GM18502 (cell line): ENCODE measurements around the gene ANKRD11.

Experiments used
- ATAC-seq: cut with Tn5 transposase; IDR thresholded peaks from one replicate; pipeline ENCODE4 v1.9.1; 2021; ENCODE audit warnings: mild to moderate bottlenecking; ENCODE audit not compliant: unreplicated experiment, poor library complexity

Gene ANKRD11

DNA sequence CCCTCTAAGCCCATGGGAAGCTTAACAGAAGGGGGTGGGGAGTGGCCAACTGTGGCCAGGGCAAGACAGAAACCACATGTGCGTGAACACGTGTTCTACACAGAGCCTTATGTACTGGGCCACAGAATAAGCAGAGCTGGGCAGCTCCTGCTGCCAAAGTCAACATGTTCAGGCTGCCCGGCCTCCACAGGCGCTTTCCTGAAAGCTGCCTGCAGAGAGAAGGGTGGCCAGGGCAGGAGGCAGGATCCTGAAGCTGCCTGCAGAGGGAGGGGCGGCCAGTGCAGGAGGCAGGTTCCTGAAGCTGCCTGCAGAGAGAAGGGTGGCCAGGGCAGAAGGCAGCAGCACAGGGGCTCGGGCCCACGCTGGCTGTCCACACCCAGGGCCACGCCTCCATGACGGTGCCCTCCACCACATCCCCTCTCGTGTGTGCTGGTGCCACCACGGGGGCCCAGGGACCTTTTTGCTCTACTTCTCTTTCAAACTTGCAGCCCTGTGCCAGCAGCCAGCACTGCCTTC is 79.5 kb downstream of the ANKRD11 start:
- ATAC-seq, result no peak

DNA sequence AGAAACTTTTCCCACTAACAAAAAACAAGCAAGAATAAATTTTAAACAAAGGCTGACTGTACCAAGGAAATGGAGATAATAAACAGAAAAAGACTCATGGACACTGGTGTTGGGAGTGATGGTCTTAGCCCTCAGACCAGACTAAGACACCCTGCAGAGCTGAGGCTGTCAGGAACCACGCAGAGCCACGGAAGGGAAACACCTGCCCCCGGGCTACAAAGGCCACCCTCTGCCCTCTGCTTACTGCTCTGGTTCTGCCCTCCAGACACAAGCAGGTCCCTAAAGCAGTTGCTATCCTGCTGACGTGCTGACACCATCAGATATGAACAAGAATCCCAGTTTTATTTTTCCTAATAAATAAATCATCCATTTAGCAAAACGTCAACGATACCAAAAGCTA is 80.0 kb downstream of the ANKRD11 start:
- no peak for ATAC-seq

DNA sequence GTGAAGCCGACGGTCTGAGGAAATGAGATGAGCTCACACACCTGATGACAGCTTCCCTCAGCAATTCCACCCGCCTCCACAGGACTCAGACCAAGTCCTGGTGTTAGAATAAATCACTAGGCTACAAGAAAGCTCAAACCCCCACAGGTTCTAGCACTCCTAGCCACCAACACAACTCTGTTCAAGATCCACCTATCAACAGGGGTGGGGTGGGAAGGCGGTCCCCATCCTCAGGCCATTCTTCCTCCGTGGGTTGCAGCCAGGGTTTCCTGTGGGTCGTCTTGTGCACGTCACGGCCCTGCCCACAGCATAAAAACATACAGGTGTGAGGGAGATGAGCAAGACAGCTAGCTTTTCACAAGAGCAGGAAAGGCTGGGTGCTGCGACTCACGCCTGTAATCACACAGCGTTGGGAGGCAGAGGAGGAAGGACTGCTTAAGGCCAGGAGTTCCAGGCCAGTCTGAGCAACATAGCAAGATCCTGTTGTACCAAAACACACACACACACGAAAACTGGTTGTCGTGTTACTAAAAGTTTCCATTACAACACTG is 81.1 kb downstream of the ANKRD11 start:
- no peak for ATAC-seq

DNA sequence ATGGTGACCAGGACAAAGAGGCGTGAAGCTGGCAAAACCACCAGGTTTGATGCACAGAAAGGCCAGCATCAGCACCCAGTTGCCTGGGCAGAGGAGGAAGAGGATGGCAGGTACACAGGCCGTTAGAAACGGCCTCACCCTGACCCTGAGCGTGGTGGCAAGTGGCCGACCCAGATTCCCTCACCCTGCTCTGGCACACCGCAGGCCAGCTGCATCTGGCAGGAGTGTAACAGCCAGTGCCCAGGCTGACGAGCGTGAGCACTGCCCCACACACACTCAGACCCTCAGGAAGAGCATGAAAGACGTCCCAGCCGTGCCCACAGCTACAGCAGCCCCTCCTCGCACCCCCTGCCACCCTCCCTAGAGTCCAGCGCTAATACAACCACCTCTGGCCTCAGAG is 82.0 kb downstream of the ANKRD11 start:
- no peak for ATAC-seq

GRCh38 chr16:89407925-89408300 is 82.4 kb downstream of the ANKRD11 start:
- ATAC-seq, result no peak

DNA sequence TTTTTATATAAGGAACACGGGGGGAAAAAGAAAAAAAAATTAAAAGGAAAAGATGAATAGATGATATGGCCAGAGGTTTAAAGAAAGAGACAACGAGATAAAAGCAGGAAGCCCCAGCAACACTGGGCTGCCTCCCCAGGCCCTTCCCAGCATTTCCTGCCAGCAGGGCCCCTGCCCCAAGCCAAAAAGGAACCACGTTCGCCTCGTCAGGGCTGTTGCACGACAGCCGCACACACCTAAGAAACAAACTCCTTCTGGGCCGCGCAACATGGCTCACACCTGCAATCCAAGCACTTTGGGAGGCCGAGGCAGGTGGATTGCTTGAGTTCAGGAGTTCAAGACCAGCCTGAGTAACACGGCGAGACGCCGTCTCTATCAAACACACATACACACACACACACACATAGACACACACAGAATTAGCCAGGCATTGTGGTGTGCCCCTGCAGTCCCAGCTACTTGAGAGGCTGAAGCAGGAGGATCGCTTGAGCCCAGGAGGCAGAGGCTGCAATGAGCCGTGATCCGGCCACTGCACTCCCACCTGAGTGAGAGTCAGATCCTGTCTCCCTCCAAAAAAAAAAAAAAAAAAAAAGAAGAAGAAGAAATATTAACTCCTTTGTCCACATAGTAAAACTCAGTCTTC is 83.0 kb downstream of the ANKRD11 start:
- ATAC-seq, result no peak

- no peak for ATAC-seq
Measured at GRCh38 chr16:89406277-89406888, 84.0 kb downstream of the ANKRD11 start.

GRCh38 chr16:89404561-89404960 is 85.8 kb downstream of the ANKRD11 start:
- ATAC-seq, result no peak

GRCh38 chr16:89402962-89403361 is 87.4 kb downstream of the ANKRD11 start:
- ATAC-seq, result no peak

- ATAC-seq, result no peak
Measured at GRCh38 chr16:89401641-89402445, 88.5 kb downstream of the ANKRD11 start.

GRCh38 chr16:89401205-89401604 is 89.2 kb downstream of the ANKRD11 start:
- no peak for ATAC-seq

DNA sequence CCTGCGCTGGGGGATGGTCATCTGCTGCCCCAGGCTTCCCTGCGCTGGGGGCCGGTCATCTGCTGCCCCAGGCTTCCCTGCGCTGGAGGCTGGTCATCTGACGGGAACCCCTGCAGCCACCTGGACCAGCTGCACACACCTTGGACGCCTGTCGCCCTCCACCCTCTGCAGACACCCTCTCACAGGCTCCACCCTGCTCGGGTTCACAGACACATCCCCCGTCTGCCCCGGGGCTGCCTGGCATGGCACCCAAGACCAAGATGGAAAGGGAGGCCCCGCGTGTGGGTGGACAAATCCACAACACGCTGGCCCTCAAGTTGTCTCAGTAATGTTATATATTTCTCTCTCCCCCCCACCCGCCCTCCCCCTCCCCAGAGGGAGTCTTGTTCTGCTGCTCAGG is 89.6 kb downstream of the ANKRD11 start:
- no peak for ATAC-seq

- ATAC-seq, result no peak
Measured at GRCh38 chr16:89398924-89399323, 91.4 kb downstream of the ANKRD11 start.

DNA sequence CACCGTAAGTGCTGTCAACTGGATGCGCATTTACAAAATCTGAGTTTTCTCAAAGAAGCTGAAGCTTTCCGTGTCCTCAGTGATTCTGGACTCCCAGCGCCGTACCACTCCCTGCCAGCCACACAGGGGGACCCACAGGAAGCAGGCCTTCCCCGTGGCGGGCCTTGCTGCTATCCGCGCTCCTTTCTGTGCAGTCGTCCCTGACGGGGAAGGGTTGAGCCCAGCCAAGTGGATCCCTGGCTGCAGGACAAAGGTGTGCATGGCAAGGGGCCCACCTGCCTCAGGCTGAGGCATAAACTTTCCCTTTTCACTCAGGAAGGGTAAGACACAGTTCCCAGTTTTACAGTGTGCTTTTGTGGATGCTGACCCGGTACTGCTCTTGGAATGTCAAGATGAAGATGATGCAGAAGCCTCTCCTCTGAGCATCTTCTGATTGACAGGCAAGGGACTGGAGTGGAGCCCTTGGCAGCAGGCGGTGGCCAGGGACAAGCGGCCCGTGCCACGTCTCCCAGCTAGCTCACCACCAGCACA is 93.0 kb downstream of the ANKRD11 start:
- no peak for ATAC-seq

DNA sequence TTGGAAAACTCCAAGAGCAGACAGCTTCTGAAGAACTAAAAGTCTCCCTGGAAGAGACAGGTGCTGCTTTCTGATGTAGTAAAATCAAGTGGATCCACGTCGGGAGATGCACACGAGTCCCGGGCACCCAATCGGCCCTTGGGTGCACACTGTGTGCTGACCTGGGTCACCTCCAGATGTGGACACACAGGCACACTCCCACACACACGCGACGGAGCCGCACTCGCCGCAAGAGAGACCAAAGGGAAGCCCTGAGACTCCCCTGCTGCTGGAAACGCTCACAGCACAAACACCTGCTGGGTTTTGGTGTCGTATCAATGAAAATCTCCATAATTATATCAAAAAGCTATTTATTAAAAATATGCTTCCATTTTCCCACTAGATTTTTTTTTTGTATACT is 94.2 kb downstream of the ANKRD11 start:
- no peak for ATAC-seq

GRCh38 chr16:89395150-89396142 is 94.9 kb downstream of the ANKRD11 start:
- no peak for ATAC-seq

DNA sequence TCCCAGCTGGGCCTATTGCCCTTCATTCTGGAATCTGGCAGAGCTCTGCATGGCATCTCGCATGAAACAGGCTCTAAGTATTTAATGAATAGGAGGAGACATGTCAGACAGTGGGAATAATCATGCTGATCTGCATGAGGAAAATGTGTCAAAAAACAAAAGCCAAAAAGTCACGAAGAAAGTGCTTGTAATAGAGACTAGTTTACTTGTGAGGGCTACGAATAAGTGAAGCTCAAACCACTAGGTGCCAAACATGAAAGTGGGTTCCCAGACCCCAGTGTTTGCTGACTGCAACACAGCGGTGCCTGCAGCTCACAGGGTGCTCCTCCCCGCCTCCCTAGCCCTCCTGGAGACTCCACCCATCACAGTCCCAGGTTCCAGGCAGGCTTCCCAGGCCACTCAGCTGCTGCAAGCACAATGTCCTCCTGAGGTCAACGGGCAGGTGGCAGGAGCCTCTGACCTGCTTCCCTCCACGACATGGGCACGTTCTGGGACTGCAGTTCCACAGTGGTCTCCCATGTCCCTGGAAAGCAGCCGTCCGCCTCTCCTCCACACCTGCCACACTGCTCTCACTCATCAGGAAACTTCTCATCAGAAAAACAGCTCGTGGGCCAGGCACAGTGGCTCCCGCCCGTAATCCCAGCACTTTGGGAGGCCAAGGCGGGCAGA is 96.5 kb downstream of the ANKRD11 start:
- ATAC-seq, result no peak

GRCh38 chr16:89392881-89393737 is 97.3 kb downstream of the ANKRD11 start:
- ATAC-seq, result no peak
